H1 (cell line): Measurements from ENCODE around the gene SEMA3B. TPM values are rescaled to one million over a fixed set of nuclear protein-coding genes. Genes with fewer than 3 reads are reported as not detected.

Experiments used
- CTCF ChIA-PET: fragments of 300-600 bp; sonication (Branson Sonifier 250); formaldehyde crosslinking; loops from one replicate; lab custom pipeline; 2021; ENCODE audit not compliant: partially characterized antibody; lab: Charles Lee
- POLR2A ChIA-PET: fragments of 300-600 bp; sonication (Branson Sonifier 250); formaldehyde crosslinking; loops from one replicate; lab custom pipeline; 2021; ENCODE audit warnings: inconsistent platforms; ENCODE audit not compliant: partially characterized antibody; lab: Charles Lee
- DNase-seq, 2 experiments: peaks; one replicate each; pipeline versions ENCODE4 v3.0.0 to v3.0.0-alpha.2; 2010 to 2022; ENCODE audit warnings: low spot score in 2 of 2, low read depth in 1 of 2, mixed read lengths in 1 of 2
- FAIRE-seq: peaks from 2 replicates; lab custom pipeline; 2011; peaks lifted over from hg19 to GRCh38; lab: Jason Lieb, UNC
- H2AFZ ChIP-seq: 2 replicates; pipeline ENCODE4 v1.8.1; 2012; ENCODE audit warnings: low read length, inconsistent platforms
- H2AK5ac ChIP-seq: 2 replicates; pipeline ENCODE4 v1.6.1; 2013; ENCODE audit warnings: low read depth, low read length
- H2BK120ac ChIP-seq: replicated peaks from 2 replicates; pipeline ENCODE3; 2013; ENCODE audit warnings: low read depth, low read length, inconsistent platforms
- H2BK12ac ChIP-seq: 2 replicates; pipeline ENCODE4 v1.6.1; 2013; ENCODE audit warnings: low read depth, low read length
- H2BK15ac ChIP-seq: 2 replicates; pipeline ENCODE4 v1.6.1; 2013; ENCODE audit warnings: low read length
- H2BK20ac ChIP-seq: 2 replicates; pipeline ENCODE4 v1.6.1; 2013; ENCODE audit warnings: low read length
- H2BK5ac ChIP-seq: 2 replicates; pipeline ENCODE4 v1.6.1; 2013; ENCODE audit warnings: low read depth, low read length
- H3K14ac ChIP-seq: 2 replicates; pipeline ENCODE4 v1.6.1; 2013; ENCODE audit warnings: inconsistent platforms; ENCODE audit not compliant: insufficient read length
- H3K18ac ChIP-seq: 2 replicates; pipeline ENCODE4 v1.6.1; 2013; ENCODE audit warnings: low read length; ENCODE audit errors: extremely low read depth
- H3K23ac ChIP-seq: 2 replicates; pipeline ENCODE4 v1.6.1; 2013; ENCODE audit warnings: inconsistent platforms; ENCODE audit not compliant: insufficient read length
- H3K23me2 ChIP-seq: 2 replicates; pipeline ENCODE4 v1.6.1; 2013; ENCODE audit warnings: low read depth, low read length
- H3K27ac ChIP-seq: 2 replicates; pipeline ENCODE4 v1.6.1; 2011; ENCODE audit warnings: low read depth, low read length, inconsistent platforms
- H3K27me3 ChIP-seq, 4 experiments: replicated peaks in 1 of 4; 1 replicate in 1 of 4; 2 replicates in 3 of 4; pipeline versions ENCODE4 v1.6.1 to v1.8.1; 2011 to 2013; ENCODE audit warnings: low read length in 3 of 4, mild to moderate bottlenecking in 3 of 4, inconsistent platforms in 2 of 4, mixed read lengths in 2 of 4, moderate library complexity in 1 of 4; ENCODE audit not compliant: control insufficient read depth in 3 of 4, insufficient read depth in 3 of 4; ENCODE audit errors: extremely low read depth in 1 of 4
- H3K36me3 ChIP-seq, 4 experiments: 2 replicates each; pipeline versions ENCODE4 v1.6.1 to v1.8.1; 2011 to 2013; ENCODE audit warnings: mild to moderate bottlenecking in 4 of 4, low read length in 3 of 4, moderate library complexity in 2 of 4, control low read depth in 1 of 4, inconsistent platforms in 1 of 4; ENCODE audit not compliant: insufficient read depth in 4 of 4, control insufficient read depth in 2 of 4
- H3K4ac ChIP-seq: replicated peaks from 2 replicates; pipeline ENCODE3; 2013; ENCODE audit warnings: low read length, low read depth, mixed read lengths, inconsistent platforms; ENCODE audit not compliant: insufficient read length
- H3K4me1 ChIP-seq, 4 experiments: replicated peaks in 1 of 4; 1 replicate in 1 of 4; 2 replicates in 3 of 4; pipeline versions ENCODE4 v1.6.1 to v1.8.1; 2011 to 2013; ENCODE audit warnings: low read length in 3 of 4, inconsistent platforms in 2 of 4, mixed read lengths in 1 of 4; ENCODE audit not compliant: insufficient read depth in 4 of 4, control insufficient read depth in 3 of 4
- H3K4me2 ChIP-seq, 2 experiments: 2 replicates each; pipeline versions ENCODE4 v1.6.1 to v1.8.1; 2011 to 2013; ENCODE audit warnings: low read depth in 2 of 2, low read length in 2 of 2, control low read depth in 1 of 2, inconsistent platforms in 1 of 2, mild to moderate bottlenecking in 1 of 2; ENCODE audit not compliant: insufficient read depth in 1 of 2
- H3K4me3 ChIP-seq, 4 experiments: fragments of 200-600, 300-600 bp in 1 of 4; sonication (generic), shearing (Covaris generic), sonication (Bioruptor Twin) in 1 of 4; 2 replicates each; pipeline versions ENCODE4 v1.5.1 to v1.8.1; 2011 to 2016; ENCODE audit warnings: low read length in 4 of 4, low read depth in 3 of 4, control low read depth in 2 of 4, inconsistent platforms in 2 of 4, mild to moderate bottlenecking in 2 of 4, mixed read lengths in 1 of 4, moderate library complexity in 1 of 4; ENCODE audit not compliant: insufficient read depth in 2 of 4; ENCODE audit errors: extremely low read depth in 1 of 4
- H3K56ac ChIP-seq: replicated peaks from 2 replicates; pipeline ENCODE3; 2013; ENCODE audit warnings: low read depth, mild to moderate bottlenecking, mixed read lengths, low read length, inconsistent platforms; ENCODE audit not compliant: insufficient read length
- H3K79me1 ChIP-seq: 2 replicates; pipeline ENCODE4 v1.6.1; 2013; ENCODE audit warnings: low read depth, low read length, control low read depth
- H3K79me2 ChIP-seq, 2 experiments: 2 replicates each; pipeline versions ENCODE4 v1.6.1 to v1.8.1; 2012 to 2013; ENCODE audit warnings: low read length in 2 of 2, mild to moderate bottlenecking in 2 of 2, inconsistent platforms in 1 of 2; ENCODE audit not compliant: insufficient read depth in 2 of 2, control insufficient read depth in 1 of 2
- H3K9ac ChIP-seq, 4 experiments: replicated peaks in 1 of 4; 1 replicate in 1 of 4; 2 replicates in 3 of 4; pipeline versions ENCODE4 v1.6.1 to v1.8.1; 2011 to 2013; ENCODE audit warnings: low read depth in 3 of 4, low read length in 3 of 4, control low read depth in 2 of 4, mild to moderate bottlenecking in 2 of 4, moderate library complexity in 2 of 4, inconsistent platforms in 1 of 4; ENCODE audit errors: extremely low read depth in 1 of 4
- H3K9me3 ChIP-seq, 2 experiments: 2 replicates each; pipeline versions ENCODE4 v1.6.1 to v1.8.1; 2012 to 2013; ENCODE audit warnings: mild to moderate bottlenecking in 2 of 2, moderate library complexity in 2 of 2, control low read depth in 1 of 2, inconsistent platforms in 1 of 2, low read depth in 1 of 2, low read length in 1 of 2, mixed read lengths in 1 of 2; ENCODE audit not compliant: insufficient read depth in 2 of 2
- H4K20me1 ChIP-seq, 2 experiments: replicated peaks in 1 of 2; 2 replicates each; pipeline versions ENCODE3 to v1.8.1; 2011 to 2013; ENCODE audit warnings: inconsistent platforms in 2 of 2, low read length in 2 of 2, mild to moderate bottlenecking in 1 of 2; ENCODE audit not compliant: insufficient read depth in 2 of 2, control insufficient read depth in 1 of 2
- H4K5ac ChIP-seq: 2 replicates; pipeline ENCODE4 v1.6.1; 2013; ENCODE audit warnings: low read length, low read depth, mixed read lengths, inconsistent platforms; ENCODE audit not compliant: insufficient read length
- H4K8ac ChIP-seq: 2 replicates; pipeline ENCODE4 v1.8.0; 2013; ENCODE audit warnings: mild to moderate bottlenecking, moderate library complexity, low read length, inconsistent platforms; ENCODE audit not compliant: insufficient read depth; ENCODE audit errors: extremely low read depth
- H4K91ac ChIP-seq: replicated peaks from 2 replicates; pipeline ENCODE3; 2013; ENCODE audit warnings: low read length, mixed read lengths, inconsistent platforms; ENCODE audit not compliant: insufficient read length
- POU5F1 ChIP-seq: IDR thresholded peaks from 2 replicates; pipeline ENCODE4 v1.6.1; 2011; ENCODE audit warnings: low read depth, mild to moderate bottlenecking, low read length, moderate library complexity
- SIRT6 ChIP-seq: IDR thresholded peaks from one replicate; pipeline ENCODE4 v1.7.1; 2012; ENCODE audit warnings: low read length, inconsistent platforms
- SIX5 ChIP-seq: IDR thresholded peaks from 2 replicates; pipeline ENCODE4 v1.6.1; 2011; ENCODE audit warnings: mild to moderate bottlenecking, low read depth, low read length
- WGBS, 2 experiments: shearing (Covaris generic) in 1 of 2; methylation state at CpG; one replicate each; pipeline versions ENCODE4 v1.1.6 to v1.1.7; 2013 to 2015; ENCODE audit warnings: low lambda C conversion rate in 2 of 2, mixed read lengths in 2 of 2, inconsistent platforms in 1 of 2, low coverage in 1 of 2, missing lambda C conversion rate in 1 of 2; ENCODE audit not compliant: insufficient replicate concordance in 2 of 2, insufficient coverage in 1 of 2, insufficient read length in 1 of 2; ENCODE audit errors: extremely low coverage in 1 of 2, missing lambda C conversion rate in 1 of 2; 5-methylcytosine and 5-hydroxymethylcytosine counted together
- polyA plus RNA-seq, 7 experiments: library from polyadenylated mRNA; depleted of rRNA in 3 of 7; stranded (reverse) in 5 of 7; unstranded in 2 of 7; fragments of >200 nt in 5 of 7; fragments of 200-250 nt in 2 of 7; gene quantifications; 1 replicate in 5 of 7; 2 replicates in 1 of 7; 4 replicates in 1 of 7; pipeline versions ENCODE4 v1.2.1 to v1.2.3, GENCODE V29; 2011 to 2013; ENCODE audit warnings: missing spikeins in 2 of 7, mixed read lengths in 2 of 7
- total RNA-seq: library from RNA; stranded (reverse); fragmentation: NEBNext Ultra II Directional; extraction: Animal tissue kit (Norgen Biotek cat#: 25700); gene quantifications from 2 replicates; pipeline ENCODE4 v1.2.1, GENCODE V29; 2021
- TF ChIP-seq, protein P1 (sequence below), 3 experiments: IDR thresholded peaks; 1 replicate in 2 of 3; 2 replicates in 1 of 3; pipeline versions ENCODE4 v1.5.1 to v1.6.1; 2011; ENCODE audit warnings: low read length in 3 of 3, mild to moderate bottlenecking in 3 of 3, inconsistent platforms in 2 of 3, low read depth in 1 of 3, moderate library complexity in 1 of 3; ENCODE audit not compliant: insufficient read depth in 1 of 3; ENCODE audit errors: control extremely low read depth in 1 of 3

Gene SEMA3B
- total and polyA plus RNA-seq, 2 of the 8 experiments (the other 6 are each of a cell fraction or from before 2014, with no cell fraction given), result 3.0 to 4.7 TPM

DNA sequence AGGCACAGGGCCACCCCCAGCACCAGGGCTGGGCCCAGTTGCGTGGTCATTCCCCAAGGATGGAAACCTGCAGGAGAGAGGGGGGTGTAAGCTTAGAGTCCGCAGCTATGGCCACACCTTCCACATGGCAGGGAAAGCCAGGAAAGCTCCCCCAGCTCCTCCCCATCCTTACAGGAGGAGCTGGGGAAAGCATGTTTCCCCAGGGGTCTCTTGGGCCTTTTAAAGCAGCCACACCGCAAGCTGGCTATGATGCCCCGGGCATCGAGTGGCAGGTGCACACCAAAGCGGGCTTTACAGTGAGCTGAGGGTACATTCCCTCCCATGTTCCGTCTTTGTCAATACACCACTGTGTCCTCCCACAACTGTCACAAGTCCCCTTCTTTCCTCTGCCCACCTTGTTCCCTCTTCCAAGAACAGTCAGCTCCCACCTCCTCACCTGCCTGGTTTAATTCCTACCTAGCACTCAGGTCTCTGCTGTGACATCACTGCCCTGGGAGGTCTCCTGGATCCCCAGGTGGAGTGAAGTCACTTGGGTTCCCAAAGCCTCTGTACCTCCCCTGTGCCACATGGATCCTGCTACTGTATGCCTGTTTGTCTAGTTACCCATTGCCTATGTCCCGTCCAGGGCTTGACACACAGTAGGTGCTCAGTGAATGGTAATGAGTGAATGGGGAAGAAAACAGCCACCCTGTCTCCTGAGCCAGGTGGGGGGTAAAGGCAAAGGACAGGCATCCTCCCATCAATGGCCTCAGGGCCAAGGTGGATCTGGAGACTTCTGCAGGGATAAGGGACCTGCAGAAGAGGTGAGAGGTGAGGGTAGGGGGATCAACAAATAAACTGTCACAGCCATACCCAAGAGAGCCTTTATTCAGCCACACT lies 26.8 kb downstream of the SEMA3B start:
- Histone ChIP-seq H3K18ac (no peak overlapping the region), H3K4ac (no peak overlapping the region), H3K4me3 (no peak overlapping the region), H2BK15ac (no peak overlapping the region), H2BK20ac (no peak overlapping the region), H3K14ac (no peak overlapping the region), H4K8ac (no peak overlapping the region), H3K79me1 (peaks cover 3% of the 10 kb centered on the region; the same call in 1 of the 2 replicates), H3K36me3 (no peaks in the 10 kb centered on the region), H3K56ac (no peak overlapping the region), H2AFZ (no peak overlapping the region), H2AK5ac (no peak overlapping the region), H3K23ac (no peak overlapping the region), H3K9ac (no peak overlapping the region), H2BK5ac (no peak overlapping the region), H2BK12ac (no peak overlapping the region)
- WGBS, 2 experiments, result 85% methylated on average over 8 of the region's 8 CpGs; no CpG with 5 or more reads in 1 of the 2 experiments
- TF ChIP-seq POU5F1 (no peak), SIRT6 (no peak), SIX5 (no peak)
- TF ChIP-seq, protein P1, sequence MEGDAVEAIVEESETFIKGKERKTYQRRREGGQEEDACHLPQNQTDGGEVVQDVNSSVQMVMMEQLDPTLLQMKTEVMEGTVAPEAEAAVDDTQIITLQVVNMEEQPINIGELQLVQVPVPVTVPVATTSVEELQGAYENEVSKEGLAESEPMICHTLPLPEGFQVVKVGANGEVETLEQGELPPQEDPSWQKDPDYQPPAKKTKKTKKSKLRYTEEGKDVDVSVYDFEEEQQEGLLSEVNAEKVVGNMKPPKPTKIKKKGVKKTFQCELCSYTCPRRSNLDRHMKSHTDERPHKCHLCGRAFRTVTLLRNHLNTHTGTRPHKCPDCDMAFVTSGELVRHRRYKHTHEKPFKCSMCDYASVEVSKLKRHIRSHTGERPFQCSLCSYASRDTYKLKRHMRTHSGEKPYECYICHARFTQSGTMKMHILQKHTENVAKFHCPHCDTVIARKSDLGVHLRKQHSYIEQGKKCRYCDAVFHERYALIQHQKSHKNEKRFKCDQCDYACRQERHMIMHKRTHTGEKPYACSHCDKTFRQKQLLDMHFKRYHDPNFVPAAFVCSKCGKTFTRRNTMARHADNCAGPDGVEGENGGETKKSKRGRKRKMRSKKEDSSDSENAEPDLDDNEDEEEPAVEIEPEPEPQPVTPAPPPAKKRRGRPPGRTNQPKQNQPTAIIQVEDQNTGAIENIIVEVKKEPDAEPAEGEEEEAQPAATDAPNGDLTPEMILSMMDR (IDR thresholded peaks at IDR 0.05; ENCODE audit: control extremely low read depth in 1 of 3, insufficient read depth in 1 of 3, low read depth in 1 of 3, low read length in 3 of 3), result no peak
- TF ChIP-seq, all 59 proteins: peak for 0
- peaks cover 0 to 2% of the 10 kb centered on the region in 2 experiments for H4K20me1 ChIP-seq
- DNase-seq (no peak), FAIRE-seq (no peak)
- H3K4me1 ChIP-seq, result peaks cover 0 to 22% (median 9%) of the 10 kb centered on the region in 4 experiments; a peak in 5 of 7 replicates
- no peak overlapping the region for H4K5ac ChIP-seq
- peaks cover 0 to 11% of the 10 kb centered on the region in 2 experiments; a peak in 3 of 4 replicates for H3K79me2 ChIP-seq
- peaks cover 15% of the 10 kb centered on the region for H3K23me2 ChIP-seq
- H3K27ac ChIP-seq, result no peak overlapping the region
- ChIA-PET CTCF (interaction anchor here (0.5 to 3.0 kb wide), 12 partner anchors 11 to 623 kb away, joined by 3 to 16 read pairs (median 3); partner anchors contain the start of gene HYAL2), POLR2A (interaction anchor here (0.9 to 1.5 kb wide), 9 partner anchors 12 to 55 kb away, joined by 3 to 5 read pairs (median 3); partner anchors contain the start of gene HYAL2)
- no peaks in the 10 kb centered on the region; a peak in 1 of 7 replicates for H3K27me3 ChIP-seq
- no peak overlapping the region for H4K91ac ChIP-seq
- no peak overlapping the region for H2BK120ac ChIP-seq
- H3K4me2 ChIP-seq, result no peak overlapping the region
- no peaks in the 10 kb centered on the region for H3K9me3 ChIP-seq
